Activated T-cell treated with anti-CD3 and anti-CD28 coated beads, Interleukin-2, amount 50 U/mL, for 1 hour (primary cell): ENCODE data around the gene ZIC1.

Experiments
- DNase-seq: peaks from one replicate; pipeline ENCODE4 v3.0.0-alpha.2; 2020

The ZIC1 gene

DNA sequence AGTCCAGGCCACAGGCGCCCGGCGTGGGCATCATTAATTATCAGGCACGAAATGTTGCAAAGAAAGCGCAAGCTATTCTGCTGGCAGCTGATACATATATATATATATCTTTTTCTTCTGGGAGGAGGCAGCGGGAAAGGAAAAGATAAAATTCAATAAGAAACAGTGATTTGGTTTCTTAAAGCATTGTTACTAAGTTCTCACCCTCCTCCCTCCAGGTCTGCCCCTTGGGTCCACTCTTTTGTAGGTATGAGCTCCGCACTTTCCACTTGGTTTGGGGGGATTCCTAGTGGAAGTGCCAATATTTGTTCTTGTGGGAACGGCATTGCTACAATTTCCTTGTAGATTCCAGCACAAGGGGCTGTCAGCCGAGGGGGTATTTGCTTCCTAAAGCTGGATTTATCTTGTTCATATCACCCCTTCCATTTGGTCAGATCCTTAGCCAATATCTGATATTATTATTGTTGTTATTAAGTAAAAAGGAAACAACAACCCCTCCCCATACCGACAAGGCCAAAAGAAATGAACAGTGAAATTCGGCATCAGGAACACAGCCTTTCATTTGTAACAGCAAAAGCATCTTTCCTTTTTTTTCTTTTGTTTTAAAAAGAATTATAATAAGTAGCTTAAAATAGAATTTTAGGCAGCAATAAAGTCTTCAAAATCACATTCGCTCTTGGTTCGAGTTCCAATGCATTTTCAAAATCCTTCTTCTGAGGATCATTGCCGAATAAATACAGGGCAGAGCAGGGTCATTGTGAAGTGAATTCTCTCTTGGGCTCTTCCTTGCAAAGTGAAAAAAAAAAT lies 15.6 kb downstream of the ZIC1 start:
- DNase-seq, result no peak

DNA sequence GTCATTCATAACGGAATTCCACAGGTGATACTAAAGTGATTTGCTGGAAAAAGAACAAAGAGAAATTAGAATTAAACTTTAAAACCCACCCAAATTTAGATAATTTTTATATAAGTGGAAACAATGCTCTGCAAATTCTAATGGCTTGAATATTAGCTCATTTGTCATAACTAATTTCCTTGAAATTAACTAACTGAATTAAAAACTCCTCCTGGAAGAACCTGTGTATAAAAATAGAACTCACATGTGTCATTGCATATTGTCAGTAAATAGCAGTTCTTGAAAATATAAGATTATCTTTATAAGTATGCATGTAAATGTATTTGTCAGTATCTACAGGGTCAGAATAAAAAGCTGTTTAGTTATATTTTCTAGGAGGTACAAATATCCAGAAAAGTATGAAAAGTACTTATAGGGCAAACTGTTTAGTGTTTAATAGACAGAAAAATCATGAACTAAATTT lies 16.3 kb downstream of the ZIC1 start:
- no peak for DNase-seq

DNA sequence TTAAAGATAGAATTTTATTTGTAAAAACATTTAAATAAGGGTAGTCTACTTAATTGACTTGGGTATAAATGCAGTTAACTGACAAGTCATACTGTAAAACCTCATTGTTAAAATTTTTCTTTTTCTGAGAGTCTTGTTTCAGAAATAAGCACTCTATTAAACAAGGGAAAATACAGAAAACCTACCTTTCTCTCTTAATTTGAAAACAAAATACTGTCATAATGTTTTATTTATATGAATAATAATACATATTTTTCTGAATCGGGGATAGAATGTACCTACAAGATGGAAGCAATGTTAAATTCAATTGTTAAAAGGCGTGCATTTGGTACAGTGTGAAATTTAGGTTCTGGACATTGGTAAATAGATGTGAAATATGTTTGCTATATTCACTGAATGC lies 17.8 kb downstream of the ZIC1 start:
- no peak for DNase-seq

DNA sequence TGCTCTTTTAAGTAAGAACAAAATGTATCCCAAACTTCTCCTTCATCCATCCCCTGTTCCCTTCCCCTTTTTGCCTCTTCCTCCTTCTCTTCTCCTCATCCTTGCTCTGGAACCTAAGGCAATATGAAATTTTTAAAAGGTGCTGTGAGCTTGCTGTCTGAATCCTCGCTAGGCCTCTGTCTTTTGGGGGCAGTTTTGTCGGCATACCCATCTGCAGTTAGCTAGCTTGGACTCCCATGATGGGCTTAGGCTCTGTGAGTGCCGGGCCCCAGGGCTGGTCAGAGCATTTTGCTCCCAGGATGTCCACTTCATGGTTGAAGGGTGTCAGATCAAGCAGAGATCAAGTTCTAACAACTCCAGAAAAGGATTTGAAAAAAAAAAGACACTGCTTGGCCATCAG lies 18.6 kb downstream of the ZIC1 start:
- DNase-seq, result no peak

DNA sequence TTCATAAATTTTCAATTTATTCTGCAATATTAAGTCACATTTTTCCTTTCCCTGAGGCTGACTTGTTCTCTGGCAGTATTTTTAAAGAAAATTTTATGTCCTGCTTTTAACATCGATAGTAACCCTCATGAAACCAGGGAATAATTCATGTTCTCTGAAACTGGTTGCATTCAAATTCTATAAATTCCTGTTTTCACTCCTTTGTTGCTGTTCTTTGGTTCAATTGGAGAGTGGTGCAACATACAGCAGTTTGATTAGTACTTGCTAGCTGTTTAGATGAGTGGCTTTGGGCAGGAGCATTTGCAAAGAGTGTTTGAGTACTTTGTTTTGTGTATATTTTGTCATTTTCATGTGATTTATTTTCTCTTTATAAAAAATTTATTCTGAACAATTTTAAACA lies 19.2 kb downstream of the ZIC1 start:
- no peak for DNase-seq

DNA sequence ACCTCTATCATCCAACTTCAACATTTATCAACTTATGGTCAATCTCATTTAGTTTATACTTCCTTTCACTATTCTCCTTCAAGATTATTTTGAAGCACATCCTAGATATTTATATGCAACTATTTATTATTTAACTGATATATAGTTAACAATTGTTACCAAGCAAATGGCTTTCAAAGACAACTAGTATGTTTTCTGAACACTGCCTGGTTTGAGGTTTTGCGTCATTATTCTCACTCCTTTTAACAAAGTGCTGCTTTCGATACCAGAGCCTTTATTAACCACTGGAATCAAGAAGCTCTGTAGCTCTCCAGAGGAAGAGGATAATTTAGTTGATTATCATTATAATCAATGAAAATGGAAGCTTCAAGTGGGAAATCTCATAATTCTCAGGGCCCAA lies 19.6 kb downstream of the ZIC1 start:
- no peak for DNase-seq

DNA sequence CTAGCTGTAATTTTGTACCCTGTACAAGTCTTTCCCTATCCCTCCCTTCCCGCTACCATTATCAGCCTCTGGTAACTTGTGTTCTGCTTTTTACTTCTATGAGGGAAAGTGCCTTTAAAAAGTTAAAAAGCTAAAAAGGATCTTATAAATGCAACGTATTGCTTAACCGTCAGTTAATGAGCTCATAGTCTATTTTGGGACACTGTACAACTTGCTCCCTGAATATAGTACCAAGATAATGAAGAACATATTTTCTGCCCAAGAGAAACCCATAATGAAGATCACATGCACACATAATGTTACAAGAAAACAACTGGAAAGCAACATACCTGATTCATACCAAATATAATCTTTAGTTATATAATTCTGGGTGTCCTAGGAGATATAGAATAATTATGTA lies 22.6 kb downstream of the ZIC1 start:
- no peak for DNase-seq

DNA sequence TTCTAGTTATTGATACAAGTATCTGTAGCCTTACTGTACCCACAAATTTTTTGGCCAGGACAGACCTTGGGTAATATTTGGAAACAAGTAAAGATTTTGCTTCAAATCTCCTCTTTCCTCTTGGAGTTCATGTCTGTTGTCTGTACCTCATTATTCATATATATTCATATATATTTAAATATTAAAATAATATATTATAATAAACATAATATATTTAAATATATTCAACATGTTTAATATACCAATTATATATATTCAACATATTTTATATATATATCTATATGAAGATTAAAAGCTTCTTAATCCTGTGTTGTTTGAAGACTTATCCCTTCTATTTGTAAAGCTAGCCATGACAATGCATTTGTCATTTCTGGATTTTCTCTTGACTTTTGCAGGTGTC lies 38.1 kb downstream of the ZIC1 start:
- no peak for DNase-seq

DNA sequence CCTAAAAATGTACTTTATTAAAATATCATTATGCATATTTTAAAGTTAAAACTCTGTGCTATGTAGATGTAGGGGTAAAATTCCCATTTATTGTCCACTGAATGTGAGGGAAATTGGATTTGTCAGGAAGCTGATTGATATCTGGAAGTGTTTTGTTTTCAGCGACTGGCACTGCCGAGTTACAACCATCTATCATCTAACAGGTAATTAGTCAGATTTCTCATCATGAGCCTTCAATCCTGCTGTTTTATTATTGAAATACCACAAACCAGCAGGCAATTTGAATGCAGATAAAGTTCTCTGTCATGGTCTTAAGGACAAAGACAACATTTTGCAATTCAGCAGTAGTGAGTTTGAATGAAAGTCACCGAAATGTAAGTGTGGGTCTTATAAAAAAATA lies 40.5 kb downstream of the ZIC1 start:
- DNase-seq, result no peak

DNA sequence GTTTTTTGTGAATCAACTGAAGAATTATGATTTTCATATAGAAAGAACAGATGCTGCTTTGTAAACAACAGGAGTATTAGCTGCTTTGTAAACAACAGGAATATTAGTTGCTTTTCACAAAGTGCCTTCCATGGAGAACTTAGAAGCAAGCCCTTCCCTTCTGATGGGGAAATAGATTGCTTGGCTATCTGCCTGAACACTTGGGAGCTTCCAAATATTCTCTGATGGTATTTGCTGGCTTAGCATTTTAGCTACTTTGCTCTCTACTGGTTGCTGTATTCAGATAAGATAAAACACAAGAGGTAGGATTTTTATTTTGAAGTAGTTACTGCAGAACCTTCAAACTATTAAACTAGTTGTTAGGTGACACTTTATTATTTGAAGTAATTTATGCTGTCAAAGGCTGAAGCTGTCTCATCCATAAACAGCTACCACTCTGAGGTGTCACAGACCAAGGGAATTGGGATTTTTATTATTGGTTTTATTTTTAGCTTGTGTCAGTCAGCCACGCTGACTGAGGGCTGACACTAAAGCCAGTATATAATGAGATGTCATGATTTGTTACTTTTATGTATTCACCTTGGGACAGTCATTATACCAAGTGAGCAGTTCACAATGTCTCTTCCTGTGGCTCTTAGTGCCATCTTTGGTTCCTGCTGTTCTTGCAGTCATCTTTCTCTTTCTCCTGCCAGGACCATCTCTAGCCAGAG lies 50.0 kb downstream of the ZIC1 start:
- DNase-seq, result no peak

DNA sequence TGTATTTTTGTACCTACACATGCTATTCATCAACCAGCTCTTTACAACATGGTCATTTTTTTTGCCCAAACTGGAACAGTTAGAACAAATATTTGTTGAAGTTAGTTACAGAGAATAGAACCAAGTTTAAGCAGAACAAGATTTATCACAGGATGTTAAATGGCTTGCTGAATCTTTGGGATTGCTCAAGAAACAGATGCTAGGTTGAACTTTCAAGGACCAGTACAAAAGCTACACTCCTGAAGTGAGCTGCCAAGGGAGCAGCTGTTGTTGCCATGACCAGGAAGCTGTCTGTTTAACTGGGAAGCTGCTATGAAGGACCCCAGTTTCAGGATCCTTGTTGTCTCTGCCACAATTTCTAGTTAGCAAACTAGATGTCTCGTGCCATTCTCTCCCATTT lies 53.7 kb downstream of the ZIC1 start:
- DNase-seq, result no peak
